GM12801 (cell line): Measurements from ENCODE around the gene SLC4A3.

ENCODE experiments used
- CTCF ChIP-seq: IDR thresholded peaks from one replicate; pipeline ENCODE4 v1.5.1; 2011; ENCODE audit warnings: control low read depth; ENCODE audit not compliant: insufficient read length; ENCODE audit errors: extremely low read depth

The SLC4A3 gene

GRCh38 chr2:219636144-219636915 is 8.9 kb downstream of the SLC4A3 start:
- TF ChIP-seq CTCF: no peak

- TF ChIP-seq CTCF: no peak
These were observed 9.8 kb downstream of the SLC4A3 start for GRCh38 chr2:219636941-219637841.

DNA sequence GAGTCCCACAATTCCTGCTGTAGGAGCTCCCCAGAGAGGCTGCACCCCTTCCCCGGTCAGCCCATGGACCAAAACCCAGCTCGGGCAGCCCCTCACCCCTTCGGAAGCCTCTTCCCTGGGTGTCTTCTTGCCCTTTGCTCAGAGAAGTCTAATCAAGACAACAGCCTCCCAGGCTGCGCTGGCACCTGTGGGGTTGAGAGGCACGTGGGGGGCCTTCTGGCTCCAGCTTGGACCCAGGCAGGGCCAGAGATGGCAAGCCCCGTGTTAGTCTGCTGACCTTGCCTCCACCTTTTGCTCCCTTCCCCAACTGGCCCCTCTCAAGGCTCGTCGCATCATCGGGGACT is 10.4 kb downstream of the SLC4A3 start:
- TF ChIP-seq CTCF: no peak

DNA sequence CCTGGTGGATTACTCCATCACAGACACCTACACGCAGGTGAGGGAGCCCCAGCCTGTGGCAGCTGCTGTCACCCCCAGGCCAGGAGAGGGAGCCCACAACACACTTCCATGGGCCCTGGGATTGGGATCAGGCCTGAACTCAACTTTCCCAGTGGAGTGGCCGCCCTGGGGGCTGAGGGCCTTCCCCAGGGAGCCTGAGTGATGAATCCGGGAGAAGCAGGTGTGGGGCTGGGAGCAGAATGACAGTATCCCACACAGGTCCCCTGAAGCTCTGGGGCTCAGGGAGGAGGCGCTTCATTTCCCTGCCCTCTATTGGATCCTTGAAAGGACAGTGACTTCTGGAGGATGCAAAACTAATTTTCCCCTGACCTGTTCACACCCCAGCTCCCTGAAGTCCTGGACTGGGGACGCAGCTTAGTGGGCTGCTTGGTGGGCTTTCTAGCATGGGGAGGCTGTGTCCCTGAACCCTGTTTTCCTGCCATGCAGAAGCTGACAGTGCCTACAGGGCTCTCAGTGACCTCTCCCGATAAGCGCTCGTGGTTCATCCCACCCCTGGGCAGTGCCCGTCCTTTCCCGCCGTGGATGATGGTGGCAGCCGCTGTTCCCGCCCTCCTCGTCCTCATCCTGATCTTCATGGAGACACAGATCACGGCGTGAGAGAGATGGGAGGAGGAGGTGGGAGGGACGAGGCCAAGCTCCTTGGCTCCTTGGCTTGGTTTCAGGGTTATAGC is 11.0 kb downstream of the SLC4A3 start:
- TF ChIP-seq CTCF: no peak

- TF ChIP-seq CTCF: no peak
These were observed 11.7 kb downstream of the SLC4A3 start for GRCh38 chr2:219638948-219639755.

DNA sequence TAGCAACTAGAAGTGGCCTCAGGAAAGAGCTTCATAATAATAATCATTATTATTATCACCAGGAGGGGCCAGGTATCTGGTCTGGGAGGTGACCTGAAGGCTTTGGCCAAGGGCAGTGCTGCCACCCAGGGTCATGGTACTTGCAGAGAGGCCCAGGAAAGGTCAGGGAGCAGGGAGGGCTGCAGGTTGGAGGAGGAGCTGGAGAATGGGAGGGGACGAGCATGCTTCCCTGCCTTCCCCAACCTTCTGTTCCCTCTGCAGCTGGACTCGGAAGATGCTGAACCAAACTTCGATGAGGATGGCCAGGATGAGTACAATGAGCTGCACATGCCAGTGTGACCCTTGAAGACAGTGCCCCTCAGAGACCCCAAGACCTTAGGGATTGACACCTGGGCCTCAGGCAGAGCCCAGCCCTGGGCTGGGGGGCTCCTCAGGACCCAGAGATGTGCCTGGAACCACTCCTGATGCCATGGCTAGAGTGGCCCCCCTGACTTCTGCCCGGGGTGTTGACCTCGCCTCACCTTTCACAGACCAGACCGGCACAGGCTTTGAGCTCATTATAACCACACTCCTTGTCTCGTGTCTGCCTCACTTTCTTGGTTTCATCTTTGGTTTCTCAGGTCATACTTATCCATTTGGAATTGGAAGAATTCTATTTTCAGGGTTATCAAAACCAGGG is 14.1 kb downstream of the SLC4A3 start:
- TF ChIP-seq CTCF: no peak
